Measurements from ENCODE around the gene CLCN6. TPM values are rescaled to one million over a fixed set of nuclear protein-coding genes. Genes with fewer than 3 reads are reported as not detected.

CLCN6 gene
- total and polyA plus RNA-seq, 10 of the 15 experiments (the other 5 are each of a cell fraction or from before 2014, with no cell fraction given), result 2.2 to 20.9 (median 10.2) TPM

DNA sequence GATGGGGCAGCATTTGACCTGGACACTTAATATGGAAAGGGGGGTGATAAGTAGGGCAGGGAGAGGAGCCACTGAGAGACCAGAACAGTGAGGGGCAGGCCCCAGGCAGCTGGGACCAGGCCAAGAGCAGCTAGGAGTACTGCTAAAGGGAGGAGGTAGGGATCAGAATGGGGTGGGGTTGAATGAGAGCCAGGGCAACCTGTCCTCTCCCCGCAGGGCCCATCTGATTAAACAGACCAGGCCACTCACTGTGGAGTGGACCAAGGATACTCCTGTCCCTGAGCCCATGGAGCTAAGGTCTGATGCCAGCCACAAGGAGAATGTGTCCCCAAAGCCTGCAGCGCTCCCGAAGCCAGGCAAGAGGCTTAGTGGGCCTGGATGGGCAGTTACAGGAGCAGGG is 41.9 kb upstream of the CLCN6 start (continued):
- TF ChIP-seq, protein P1, sequence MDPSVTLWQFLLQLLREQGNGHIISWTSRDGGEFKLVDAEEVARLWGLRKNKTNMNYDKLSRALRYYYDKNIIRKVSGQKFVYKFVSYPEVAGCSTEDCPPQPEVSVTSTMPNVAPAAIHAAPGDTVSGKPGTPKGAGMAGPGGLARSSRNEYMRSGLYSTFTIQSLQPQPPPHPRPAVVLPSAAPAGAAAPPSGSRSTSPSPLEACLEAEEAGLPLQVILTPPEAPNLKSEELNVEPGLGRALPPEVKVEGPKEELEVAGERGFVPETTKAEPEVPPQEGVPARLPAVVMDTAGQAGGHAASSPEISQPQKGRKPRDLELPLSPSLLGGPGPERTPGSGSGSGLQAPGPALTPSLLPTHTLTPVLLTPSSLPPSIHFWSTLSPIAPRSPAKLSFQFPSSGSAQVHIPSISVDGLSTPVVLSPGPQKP (IDR thresholded peaks at IDR 0.05; ENCODE audit: low read depth, low read length), result no peak
- TF ChIP-seq KLF5 (IDR thresholded peaks at IDR 0.05; ENCODE audit: partially characterized antibody) (no peak), EP300 (IDR thresholded peaks at IDR 0.05; ENCODE audit: borderline replicate concordance in 1 of 2, control insufficient read depth in 1 of 2, low read depth in 2 of 2, low read length in 2 of 2) (no peak), ETV6 (conservative IDR thresholded peaks at IDR 0.05 in 1 of 2, IDR thresholded peaks at IDR 0.05 in 1 of 2; ENCODE audit: borderline replicate concordance in 1 of 2, low read depth in 1 of 2) (no peak), SUPT20H (IDR thresholded peaks at IDR 0.05; ENCODE audit: borderline replicate concordance, control insufficient read depth, low read depth, low read length) (no peak), BHLHE40 (IDR thresholded peaks at IDR 0.05; ENCODE audit: borderline replicate concordance in 1 of 2, low read depth in 2 of 2, low read length in 1 of 2) (no peak), TARDBP (IDR thresholded peaks at IDR 0.05; ENCODE audit: borderline replicate concordance) (no peak), PAX8 (IDR thresholded peaks at IDR 0.05) (no peak), ESRRA (IDR thresholded peaks at IDR 0.05; ENCODE audit: low read length) (no peak), CHD4 (IDR thresholded peaks at IDR 0.05) (no peak)
- TF ChIP-seq, protein P2, sequence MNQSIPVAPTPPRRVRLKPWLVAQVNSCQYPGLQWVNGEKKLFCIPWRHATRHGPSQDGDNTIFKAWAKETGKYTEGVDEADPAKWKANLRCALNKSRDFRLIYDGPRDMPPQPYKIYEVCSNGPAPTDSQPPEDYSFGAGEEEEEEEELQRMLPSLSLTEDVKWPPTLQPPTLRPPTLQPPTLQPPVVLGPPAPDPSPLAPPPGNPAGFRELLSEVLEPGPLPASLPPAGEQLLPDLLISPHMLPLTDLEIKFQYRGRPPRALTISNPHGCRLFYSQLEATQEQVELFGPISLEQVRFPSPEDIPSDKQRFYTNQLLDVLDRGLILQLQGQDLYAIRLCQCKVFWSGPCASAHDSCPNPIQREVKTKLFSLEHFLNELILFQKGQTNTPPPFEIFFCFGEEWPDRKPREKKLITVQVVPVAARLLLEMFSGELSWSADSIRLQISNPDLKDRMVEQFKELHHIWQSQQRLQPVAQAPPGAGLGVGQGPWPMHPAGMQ (IDR thresholded peaks at IDR 0.05; ENCODE audit: borderline replicate concordance), result no peak
